ENCODE data around the gene CTAGE15.
"Not testable (repeated sequence)": the region's sequence is repeated elsewhere in the genome, so short reads cannot be mapped to it uniquely, and the experiment has no call there.

CTAGE15 gene

GRCh38 chr7:143571501-143571900 is at the start of gene CTAGE15:
Gene CTAGE15 (plus strand): TSS chr7:143571801. CDS start chr7:143571818, 17 bp downstream.
- DNase-seq (ENCODE audit: low read depth): not testable (repeated sequence)

- DNase-seq (ENCODE audit: low read depth): not testable (repeated sequence)
Measured at GRCh38 chr7:143522309-143522916, 49.2 kb upstream of the CTAGE15 start.

- not testable (repeated sequence) for DNase-seq (ENCODE audit: low read depth)
Measured at GRCh38 chr7:143531169-143531926, 40.3 kb upstream of the CTAGE15 start.

GRCh38 chr7:143531932-143532331 is 39.7 kb upstream of the CTAGE15 start:
- DNase-seq (ENCODE audit: low read depth): not testable (repeated sequence)

GRCh38 chr7:143533213-143533839 is 38.3 kb upstream of the CTAGE15 start:
- not testable (repeated sequence) for DNase-seq (ENCODE audit: low read depth)

GRCh38 chr7:143536443-143536842 is 35.2 kb upstream of the CTAGE15 start:
- DNase-seq (ENCODE audit: low read depth): not testable (repeated sequence)

- DNase-seq (ENCODE audit: low read depth): not testable (repeated sequence)
Measured at GRCh38 chr7:143543288-143544038, 28.1 kb upstream of the CTAGE15 start.

GRCh38 chr7:143555968-143556367 is 15.6 kb upstream of the CTAGE15 start:
- not testable (repeated sequence) for DNase-seq (ENCODE audit: low read depth)

- not testable (repeated sequence) for DNase-seq (ENCODE audit: low read depth)
Measured at GRCh38 chr7:143563306-143563705, 8.3 kb upstream of the CTAGE15 start.

- not testable (repeated sequence) for DNase-seq (ENCODE audit: low read depth)
Measured at GRCh38 chr7:143566001-143566400, 5.6 kb upstream of the CTAGE15 start.

GRCh38 chr7:143588183-143588582 is 16.6 kb downstream of the CTAGE15 start:
- DNase-seq (ENCODE audit: low read depth): not testable (repeated sequence)

GRCh38 chr7:143589897-143590296 is 18.3 kb downstream of the CTAGE15 start:
- not testable (repeated sequence) for DNase-seq (ENCODE audit: low read depth)

- not testable (repeated sequence) for DNase-seq (ENCODE audit: low read depth)
Measured at GRCh38 chr7:143598086-143598485, 26.5 kb downstream of the CTAGE15 start.

GRCh38 chr7:143603549-143603948 is 31.9 kb downstream of the CTAGE15 start:
- not testable (repeated sequence) for DNase-seq (ENCODE audit: low read depth)

- DNase-seq (ENCODE audit: low read depth): not testable (repeated sequence)
Measured at GRCh38 chr7:143606088-143606487, 34.5 kb downstream of the CTAGE15 start.

- DNase-seq (ENCODE audit: low read depth): not testable (repeated sequence)
Measured at GRCh38 chr7:143615545-143615944, 43.9 kb downstream of the CTAGE15 start.

- not testable (repeated sequence) for DNase-seq (ENCODE audit: low read depth)
Measured at GRCh38 chr7:143617204-143617603, 45.6 kb downstream of the CTAGE15 start.

GRCh38 chr7:143620058-143620457 is 48.5 kb downstream of the CTAGE15 start:
- DNase-seq (ENCODE audit: low read depth): not testable (repeated sequence)

GRCh38 chr7:143620646-143621045 is 49.0 kb downstream of the CTAGE15 start, which contains the start of gene TCAF2:
Gene TCAF2 (plus strand): TSS chr7:143620974.
- peak; percentile 37 for DNase-seq (ENCODE audit: low read depth)

GRCh38 chr7:143621175-143621574 is 49.6 kb downstream of the CTAGE15 start:
- not testable (repeated sequence) for DNase-seq (ENCODE audit: low read depth)

- DNase-seq (ENCODE audit: low read depth): not testable (repeated sequence)
Measured at GRCh38 chr7:143622130-143622529, 50.5 kb downstream of the CTAGE15 start.

Data from stimulated activated CD8-positive, alpha-beta memory T cell treated with anti-CD3 and anti-CD28 coated beads, Interleukin-7, amount 100 ng/mL, for 24 hours (primary cell).